Measurements from ENCODE around the gene SGPP2.

SGPP2 gene

GRCh38 chr2:222481941-222482340, 57.6 kb downstream of the SGPP2 start:
- H3K36me3 ChIP-seq (ENCODE audit: control insufficient read depth in 2 of 2, insufficient read depth in 1 of 2, low read length in 2 of 2), result peaks cover 0 to 5% of the 10 kb centered on the region in 2 experiments; a peak in 2 of 3 replicates
- H3K9me3 ChIP-seq (ENCODE audit: control insufficient read depth, insufficient read depth, low read depth, low read length), result no peaks in the 10 kb centered on the region
- no peak overlapping the region for H3K4me3 ChIP-seq (ENCODE audit: low read depth, low read length)
- ChIA-PET CTCF (interaction anchor here (0.8 to 3.3 kb wide), 5 partner anchors 11 to 429 kb away, joined by 3 to 29 read pairs (median 3); a partner anchor contains a TSS), POLR2A (no interaction called here)
- H3K4me1 ChIP-seq (ENCODE audit: control insufficient read depth, insufficient read depth, low read length), result peaks cover 26% of the 10 kb centered on the region
- H3K27ac ChIP-seq (ENCODE audit: extremely low read depth, low read depth, low read length), result no peak overlapping the region
- TF ChIP-seq ZNF521 (tag by site-specific recombination; IDR thresholded peaks at IDR 0.05), result no peak
- TF ChIP-seq ZNF621 (tag by site-specific recombination; IDR thresholded peaks at IDR 0.05), result no peak
- TF ChIP-seq KLF10 (tag by site-specific recombination; IDR thresholded peaks at IDR 0.05), result no peak
- TF ChIP-seq ZNF292 (tag by site-specific recombination; IDR thresholded peaks at IDR 0.05; ENCODE audit: borderline replicate concordance, low read depth), result no peak
- TF ChIP-seq ZNF121 (tag by site-specific recombination; IDR thresholded peaks at IDR 0.05), result no peak
- no peak for TF ChIP-seq ZNF600 (tag by site-specific recombination; IDR thresholded peaks at IDR 0.05)
- TF ChIP-seq KLF7 (tag by site-specific recombination; IDR thresholded peaks at IDR 0.05; ENCODE audit: borderline replicate concordance), result no peak
- no peak for TF ChIP-seq ZNF791 (tag by site-specific recombination; IDR thresholded peaks at IDR 0.05)
- TF ChIP-seq ZNF26 (tag by site-specific recombination; IDR thresholded peaks at IDR 0.05), result no peak
- no peak for TF ChIP-seq ZNF658 (tag by site-specific recombination; IDR thresholded peaks at IDR 0.05)
- no peak for TF ChIP-seq ZNF248 (tag by site-specific recombination; IDR thresholded peaks at IDR 0.05)
- no peak for TF ChIP-seq WT1 (tag by site-specific recombination; IDR thresholded peaks at IDR 0.05)
- TF ChIP-seq ZNF558 (tag by site-specific recombination; IDR thresholded peaks at IDR 0.05), result no peak
- TF ChIP-seq ZNF704 (tag by site-specific recombination; IDR thresholded peaks at IDR 0.05), result no peak
- TF ChIP-seq ZNF776 (tag by site-specific recombination; IDR thresholded peaks at IDR 0.05; ENCODE audit: borderline replicate concordance), result no peak
- TF ChIP-seq KLF16 (tag by site-specific recombination; IDR thresholded peaks at IDR 0.05), result no peak

GRCh38 chr2:222483513-222484039, 59.2 kb downstream of the SGPP2 start:
- Histone ChIP-seq H3K9me3 (ENCODE audit: control insufficient read depth, insufficient read depth, low read depth, low read length) (no peaks in the 10 kb centered on the region), H3K27ac (ENCODE audit: extremely low read depth, low read depth, low read length) (no peak overlapping the region), H3K36me3 (ENCODE audit: control insufficient read depth in 2 of 2, insufficient read depth in 1 of 2, low read length in 2 of 2) (no peaks in the 10 kb centered on the region), H3K4me3 (ENCODE audit: low read depth, low read length) (no peak overlapping the region), H3K4me1 (ENCODE audit: control insufficient read depth, insufficient read depth, low read length) (peaks cover 16% of the 10 kb centered on the region)
- ChIA-PET POLR2A (interaction anchor here (1.0 kb wide), 1 partner anchor 185 kb away, joined by 3 read pairs; the partner anchor contains the start of gene PAX3), CTCF (interaction anchor here (0.6 to 3.3 kb wide), 9 partner anchors 13 to 457 kb away, joined by 3 to 29 read pairs (median 4); a partner anchor contains a TSS)
- TF ChIP-seq ATF2 (tag by site-specific recombination; IDR thresholded peaks at IDR 0.05; ENCODE audit: low read depth) (no peak), OSR2 (tag by site-specific recombination; IDR thresholded peaks at IDR 0.05) (no peak), ZNF548 (tag by site-specific recombination; IDR thresholded peaks at IDR 0.05) (no peak), ZNF174 (tag by site-specific recombination; IDR thresholded peaks at IDR 0.05) (no peak), ZNF843 (tag by site-specific recombination; IDR thresholded peaks at IDR 0.05) (0 out of 2 replicates have a peak, but pooled peaks have one; percentile 32), ZNF549 (tag by site-specific recombination; IDR thresholded peaks at IDR 0.05) (no peak), SP7 (tag by site-specific recombination; IDR thresholded peaks at IDR 0.05) (no peak), ZBTB10 (tag by site-specific recombination; IDR thresholded peaks at IDR 0.05) (no peak), KLF16 (tag by site-specific recombination; IDR thresholded peaks at IDR 0.05) (no peak), EGR2 (tag by site-specific recombination; IDR thresholded peaks at IDR 0.05; ENCODE audit: low read depth) (no peak), ZNF510 (tag by site-specific recombination; IDR thresholded peaks at IDR 0.05; ENCODE audit: insufficient replicate concordance) (no peak), CTCF (tag by site-specific recombination; IDR thresholded peaks at IDR 0.05) (peak; percentile 64), ZNF16 (tag by site-specific recombination; IDR thresholded peaks at IDR 0.05; ENCODE audit: low read depth) (no peak)
